Measurements from ENCODE around the gene SAMD8.
A peak's percentile ranks its signal among the peaks of the same experiment; 100 is the strongest.

SAMD8 gene

DNA sequence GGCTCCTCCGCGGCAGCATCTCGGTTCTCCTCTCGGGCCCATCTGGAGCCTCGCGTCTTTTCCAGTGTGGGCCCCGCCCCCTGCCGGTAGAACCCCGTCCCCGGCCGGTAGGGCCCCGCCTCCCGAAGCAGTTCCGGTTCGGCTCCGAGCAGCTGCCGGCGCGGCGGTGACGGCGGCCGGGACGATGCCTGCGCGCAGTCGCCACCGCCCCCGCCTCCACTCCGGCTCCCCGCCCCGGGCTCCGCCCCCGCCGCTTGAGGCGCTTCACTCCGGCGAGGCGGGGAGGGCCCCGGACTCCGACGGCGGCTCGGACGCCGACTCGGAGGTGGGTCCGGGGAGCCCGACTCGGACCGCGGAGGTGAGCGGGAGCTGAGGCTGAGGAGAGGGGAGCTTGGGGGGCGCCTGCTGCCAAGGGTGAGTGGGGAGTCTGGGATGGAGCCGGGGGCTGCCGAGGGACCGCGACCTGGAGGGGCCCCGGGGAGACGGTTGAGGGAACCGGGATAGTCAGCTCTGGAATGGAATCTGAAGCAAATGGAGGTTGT, at the start of gene SAMD8:
Gene SAMD8, plus strand, starts transcription at position 292 of the 542 bp plus-strand sequence. CDS start 38,873 bp downstream, outside the sequence.
- DNase-seq, result peak; percentile 84 to 92

DNA sequence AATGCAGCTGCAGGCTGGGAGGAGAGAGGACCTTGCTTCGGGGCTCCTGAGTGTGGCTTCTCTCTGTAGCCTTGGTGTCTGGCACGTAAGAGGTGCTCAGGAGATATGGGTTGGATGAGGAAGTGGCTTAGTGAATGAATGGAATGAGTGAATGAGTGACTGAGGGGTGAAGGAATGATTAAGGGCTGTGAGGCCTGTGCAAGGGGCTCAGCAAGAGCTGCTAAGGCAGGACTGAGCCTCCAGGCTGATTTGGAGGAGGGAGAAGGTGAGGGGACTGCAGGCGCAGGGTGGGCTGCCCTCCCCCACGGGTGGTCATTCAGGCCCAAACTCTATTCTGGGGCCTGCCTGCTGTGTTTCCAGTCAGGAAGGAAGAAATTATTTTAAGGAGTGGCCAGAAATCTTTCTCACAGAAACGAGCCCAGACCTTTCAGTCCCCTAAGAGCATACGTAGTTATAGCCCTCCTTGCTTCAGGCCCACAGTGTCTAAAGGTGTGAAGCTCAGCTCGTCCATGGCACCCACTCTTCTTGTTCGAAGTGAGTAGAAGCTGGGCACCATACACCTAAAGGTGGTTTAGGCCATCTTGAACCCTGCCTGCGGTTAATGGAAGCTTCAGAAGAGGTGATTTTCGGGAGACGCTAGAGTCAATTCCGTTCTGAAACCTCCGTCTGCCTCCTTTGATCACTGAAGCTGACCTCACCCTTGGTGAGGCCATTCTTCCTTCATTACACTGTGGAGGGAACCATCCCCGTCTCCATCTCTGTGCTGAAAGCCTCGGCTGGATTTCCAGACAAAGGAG, 49.5 kb upstream of the SAMD8 start:
- DNase-seq, result no peak

DNA sequence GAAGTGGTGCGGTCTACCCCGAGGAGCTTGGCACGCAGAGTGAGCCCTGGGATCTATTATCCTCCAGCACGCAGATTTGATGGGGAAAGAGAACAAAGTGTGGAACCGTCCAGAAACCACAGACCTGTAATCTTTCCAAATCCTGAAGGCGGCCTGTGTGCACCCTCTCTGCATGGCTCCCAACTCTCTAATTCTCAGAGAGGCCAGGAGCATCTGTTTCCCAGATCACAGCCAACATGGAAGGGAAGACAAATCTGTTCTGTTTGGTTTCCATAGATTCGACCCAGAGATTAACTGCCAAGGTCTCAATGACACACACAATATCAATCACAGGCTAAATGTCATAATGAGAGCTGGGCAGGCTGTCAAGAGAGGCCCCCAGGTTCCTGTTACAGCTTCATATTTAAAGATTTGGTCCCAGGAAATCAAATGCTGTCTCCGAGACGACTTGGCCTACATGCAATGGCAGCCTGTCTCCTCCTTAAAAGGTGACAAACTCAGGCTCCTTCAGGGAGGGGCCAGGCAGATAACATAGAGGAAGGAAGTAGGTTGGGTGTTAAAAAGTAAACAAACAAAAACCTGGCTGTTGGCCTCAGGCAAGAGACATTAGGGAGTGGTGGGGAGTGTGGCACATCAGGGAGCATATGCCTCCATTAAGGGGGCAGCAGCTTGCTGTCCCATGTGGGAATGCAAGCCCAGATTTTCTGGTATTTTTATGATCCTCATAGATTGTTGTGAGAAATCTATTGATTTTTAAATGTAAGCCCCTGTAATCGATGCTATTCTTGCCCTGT, 48.8 kb upstream of the SAMD8 start:
- DNase-seq, result no peak

DNA sequence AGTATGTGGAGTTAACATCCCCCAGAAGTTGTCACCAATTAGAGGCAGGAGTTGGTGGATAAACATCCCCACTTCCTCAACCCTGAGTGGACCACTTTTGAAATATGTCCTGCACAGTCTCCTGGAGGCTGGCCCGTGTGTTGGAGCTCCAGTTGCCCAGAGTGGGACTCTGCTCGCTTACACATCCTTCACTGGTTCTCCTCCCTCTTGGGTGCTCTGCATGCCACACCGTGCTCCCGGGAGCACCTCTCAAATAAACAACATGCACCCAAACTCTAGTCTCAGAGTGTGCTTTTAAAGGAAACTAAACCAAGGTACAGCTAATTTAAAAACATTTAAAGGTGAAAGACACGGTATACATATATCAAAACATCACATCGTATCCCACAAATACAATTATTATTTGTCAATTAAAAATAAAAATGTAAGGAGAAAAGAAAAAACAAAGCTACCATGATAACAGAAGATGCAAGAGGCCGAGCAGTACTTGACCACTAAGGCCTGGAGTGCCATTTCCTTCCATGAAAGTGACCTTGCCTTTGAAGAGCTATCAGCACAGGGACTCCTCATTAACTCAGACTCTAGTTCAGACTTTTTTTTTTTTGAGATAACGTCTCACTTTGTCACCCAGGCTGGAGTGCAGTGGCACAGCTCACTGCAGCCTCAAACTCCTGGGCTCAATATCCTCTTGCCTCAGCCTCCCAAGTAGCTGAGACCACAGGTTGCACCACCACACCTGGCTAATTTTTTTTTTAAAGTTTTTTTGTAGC, 47.8 kb upstream of the SAMD8 start:
- DNase-seq, result no peak

DNA sequence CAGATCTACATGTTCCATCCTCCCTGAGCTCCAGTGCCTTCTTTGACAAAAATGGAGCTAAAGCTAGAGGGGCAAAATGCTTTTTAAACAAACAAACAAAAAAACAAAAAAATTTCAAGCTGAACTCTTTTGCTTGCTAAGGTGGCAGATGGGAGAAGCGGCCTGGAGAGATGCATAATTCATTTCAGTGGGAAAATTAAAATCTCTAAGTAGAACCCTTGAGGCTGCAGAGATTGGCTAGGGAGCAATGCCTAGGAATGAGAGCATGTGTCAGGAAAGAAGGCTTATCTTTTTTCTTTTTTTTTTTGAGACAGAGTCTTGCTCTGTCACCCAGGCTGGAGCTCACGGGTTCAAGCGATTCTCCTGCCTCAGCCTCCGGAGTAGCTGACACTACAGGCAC, 46.4 kb upstream of the SAMD8 start:
- no peak for DNase-seq

DNA sequence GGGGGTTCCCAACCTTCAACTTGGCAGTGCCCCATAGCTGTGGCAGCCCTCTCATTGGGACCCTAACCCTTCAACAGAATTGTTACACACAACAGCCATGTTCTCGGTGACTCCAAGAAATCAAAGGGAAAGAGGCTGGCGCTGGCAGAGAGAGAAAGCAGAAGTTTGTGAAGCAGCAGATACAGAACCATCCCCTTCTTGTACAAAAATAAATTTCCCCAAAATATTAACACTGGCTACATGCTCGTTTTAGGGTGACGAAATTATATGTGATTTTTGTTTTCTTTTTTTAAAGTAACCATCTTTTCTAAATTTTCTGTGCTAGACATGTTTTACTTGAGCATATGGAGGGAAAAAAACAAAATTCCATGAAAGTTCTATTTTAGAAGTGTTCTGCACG, 45.2 kb upstream of the SAMD8 start:
- DNase-seq, result no peak

DNA sequence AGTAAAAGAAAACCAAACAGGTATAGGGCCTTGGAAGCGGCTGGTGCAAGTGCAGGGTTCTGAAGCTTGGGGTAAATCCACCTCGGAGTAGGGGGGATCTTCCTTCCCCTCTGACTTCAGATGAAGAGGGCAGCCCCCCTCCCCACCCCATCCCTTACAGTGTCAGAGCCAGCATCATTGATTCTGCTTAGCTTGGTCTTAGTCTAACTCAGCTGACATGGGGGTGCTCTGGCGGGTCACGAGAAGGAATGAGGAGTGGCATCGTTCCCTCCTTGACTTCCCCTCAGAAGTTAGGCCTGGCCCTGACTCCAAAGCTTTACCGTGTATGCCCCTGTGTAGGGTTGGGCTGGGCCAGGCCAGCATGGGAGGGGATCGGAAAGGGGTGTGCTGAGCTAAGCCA, 44.2 kb upstream of the SAMD8 start:
- DNase-seq, result no peak

DNA sequence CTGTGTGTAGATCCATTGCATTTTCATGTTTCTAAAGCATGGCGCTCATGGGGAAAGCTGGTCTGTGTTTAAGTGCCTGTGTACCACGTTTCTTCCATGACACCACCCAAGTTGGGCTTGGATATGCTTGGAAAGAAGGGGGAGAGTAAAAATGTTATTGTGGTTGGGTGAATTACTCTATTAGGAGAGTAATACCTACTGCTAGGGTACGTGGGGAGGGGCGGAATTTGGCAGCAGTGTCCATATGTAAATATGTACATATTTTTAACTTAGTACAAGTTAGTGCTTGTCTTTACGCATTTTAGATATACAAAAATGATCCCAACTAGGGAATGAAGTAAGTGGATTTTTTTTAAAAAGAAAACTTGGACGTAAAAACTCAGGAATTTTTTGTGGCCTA, 42.9 kb upstream of the SAMD8 start:
- DNase-seq, result no peak

DNA sequence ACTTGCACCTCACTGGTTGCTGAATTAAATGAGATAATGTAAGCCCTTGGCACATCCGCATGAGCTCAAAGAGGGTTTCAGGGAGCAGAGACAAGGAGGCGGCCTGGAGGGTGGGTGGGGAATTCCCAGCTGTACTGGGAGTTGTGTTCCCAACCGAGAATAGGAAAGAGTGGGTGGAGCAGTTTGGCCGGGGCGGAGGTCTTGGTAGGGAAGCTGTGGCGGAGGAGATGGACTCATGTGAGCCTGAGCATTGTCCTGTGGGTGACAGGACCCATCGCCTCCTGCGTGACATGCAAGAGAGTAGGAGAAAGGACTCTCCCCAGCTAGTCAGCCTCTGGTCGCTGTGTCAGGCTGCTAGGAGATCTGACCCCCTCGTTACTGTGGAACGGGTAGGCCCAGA, 41.0 kb upstream of the SAMD8 start:
- DNase-seq, result no peak

DNA sequence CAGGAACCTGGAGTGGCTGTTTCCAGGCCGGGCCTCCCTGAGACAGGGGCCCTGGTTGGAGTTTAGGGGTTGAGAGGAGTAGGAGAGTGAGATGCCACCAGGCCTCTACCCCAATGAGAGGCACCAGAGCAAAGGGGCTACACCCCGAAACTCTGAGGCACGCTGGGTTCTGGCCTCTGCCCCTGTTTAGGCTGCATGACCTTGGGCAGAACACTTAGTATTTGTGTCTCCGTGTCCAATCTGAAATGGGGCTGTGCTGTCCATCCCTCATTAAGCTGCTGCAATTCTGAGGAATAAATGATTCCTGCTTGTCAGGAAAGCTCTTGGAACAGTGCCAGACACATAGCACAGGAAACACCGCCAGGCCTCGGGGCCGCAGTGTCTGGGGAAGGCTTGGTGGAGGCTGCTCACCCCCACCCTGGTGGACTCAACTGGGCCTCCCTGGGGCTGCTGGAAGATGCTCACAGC, 40.5 kb upstream of the SAMD8 start:
- no peak for DNase-seq

DNA sequence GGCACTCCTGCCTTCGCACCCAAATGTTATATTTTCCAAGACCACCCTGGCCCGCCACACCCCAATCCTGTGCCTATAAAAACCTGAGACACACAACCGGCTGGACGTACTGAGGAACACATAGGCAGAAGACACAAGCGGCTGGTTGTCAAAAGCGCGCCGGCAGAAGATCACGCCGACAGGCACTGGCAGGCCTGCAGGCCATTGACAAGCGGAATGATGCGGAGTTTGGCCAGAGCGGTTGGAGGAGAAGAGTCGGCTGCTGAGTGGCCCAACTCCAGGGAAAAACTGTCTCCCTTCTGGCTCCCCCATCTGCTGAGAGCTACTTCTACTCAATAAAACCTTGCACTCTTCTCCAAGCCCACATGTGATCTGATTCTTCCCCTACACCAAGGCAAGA, 39.7 kb upstream of the SAMD8 start:
- no peak for DNase-seq

DNA sequence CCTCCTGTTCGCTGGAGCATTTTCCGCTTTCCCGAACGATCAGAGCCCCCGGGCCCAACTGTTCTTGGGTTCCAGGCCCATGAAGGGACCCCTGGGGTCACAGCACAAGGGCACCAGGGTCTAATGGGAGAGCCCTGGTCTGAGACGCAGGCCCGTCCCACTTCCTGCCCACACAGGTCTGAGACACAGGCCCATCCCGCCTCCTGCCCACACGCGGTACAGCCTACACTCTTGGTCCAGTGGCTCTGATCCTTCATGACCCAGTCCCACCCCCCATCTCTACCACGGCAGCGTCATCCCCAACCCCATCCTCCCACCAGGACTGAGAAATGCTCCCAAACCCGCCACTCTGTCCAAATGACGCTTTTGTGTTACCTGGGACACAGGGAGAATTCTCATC, 38.7 kb upstream of the SAMD8 start:
- no peak for DNase-seq

DNA sequence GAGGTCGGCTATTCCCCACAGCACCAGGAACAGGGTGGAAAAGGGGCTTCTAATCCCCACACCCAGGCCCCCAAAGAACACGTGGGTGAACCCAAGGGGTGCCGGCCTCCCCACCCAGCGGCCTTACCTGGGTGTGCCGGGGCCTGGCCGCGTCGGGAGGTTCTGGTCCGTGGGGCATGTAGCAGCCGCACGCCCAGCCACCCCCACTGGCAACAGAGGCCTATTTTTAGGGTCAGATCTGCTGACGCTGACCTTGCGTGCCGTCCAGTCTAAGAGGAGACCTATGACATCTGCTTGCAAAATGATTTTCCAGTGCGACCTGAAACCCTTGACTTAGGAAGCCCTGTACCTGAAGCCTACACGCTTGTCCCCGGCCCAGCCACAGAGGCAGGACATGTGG, 38.0 kb upstream of the SAMD8 start:
- no peak for DNase-seq

DNA sequence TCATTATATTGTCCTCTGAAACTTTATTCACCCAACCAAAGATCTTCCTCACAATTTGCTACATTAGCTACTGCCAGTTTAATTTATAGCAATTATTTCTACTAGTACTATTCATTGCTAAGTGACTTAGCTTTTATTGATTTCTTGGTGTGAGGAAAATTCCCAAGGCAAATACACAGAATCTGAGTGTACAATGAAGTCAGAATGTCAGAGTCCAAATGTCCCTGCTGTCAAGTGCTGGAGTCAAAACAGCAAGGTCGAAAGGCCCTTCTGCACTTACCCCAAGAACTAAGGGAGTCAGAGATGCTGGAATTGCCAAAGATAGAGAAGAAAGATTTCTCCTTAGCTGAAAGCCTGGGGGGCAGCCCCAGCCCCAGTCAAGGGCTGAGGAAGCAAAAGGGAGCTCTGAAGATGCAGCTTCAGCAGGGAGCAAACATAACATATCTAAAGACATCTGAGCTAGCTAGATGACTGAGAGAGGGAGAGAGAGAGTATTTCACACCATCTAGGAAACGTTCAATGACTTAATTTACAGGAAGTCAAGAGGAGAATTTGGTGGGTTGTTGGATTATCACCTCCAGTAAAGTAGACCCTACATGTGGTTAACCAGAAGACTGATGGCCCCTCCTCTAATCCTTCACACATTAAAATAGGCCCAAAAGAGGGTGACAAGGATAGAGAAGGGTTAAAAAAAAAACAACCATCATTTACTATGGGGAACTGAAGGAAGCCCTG, 36.6 kb upstream of the SAMD8 start:
- no peak for DNase-seq

DNA sequence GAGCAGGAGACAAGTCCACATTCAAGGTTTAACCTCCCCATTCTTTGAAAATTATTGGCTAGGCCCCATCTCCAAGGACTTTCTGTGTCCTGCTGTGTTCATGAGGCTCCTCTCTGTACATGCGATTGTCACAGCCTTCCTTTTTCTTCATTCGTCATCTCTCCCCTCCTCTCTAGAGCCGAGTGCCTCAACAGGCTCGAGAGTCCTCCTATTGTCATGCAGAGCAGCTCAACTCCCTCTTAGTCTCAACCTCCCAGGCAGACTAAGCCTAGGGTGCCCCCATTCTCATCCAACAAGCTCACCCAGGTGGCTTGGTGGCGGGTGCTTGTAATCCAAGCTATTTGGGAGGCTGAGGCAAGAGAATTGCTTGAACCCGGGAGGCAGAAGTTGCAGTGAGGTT, 35.1 kb upstream of the SAMD8 start:
- DNase-seq, result no peak

DNA sequence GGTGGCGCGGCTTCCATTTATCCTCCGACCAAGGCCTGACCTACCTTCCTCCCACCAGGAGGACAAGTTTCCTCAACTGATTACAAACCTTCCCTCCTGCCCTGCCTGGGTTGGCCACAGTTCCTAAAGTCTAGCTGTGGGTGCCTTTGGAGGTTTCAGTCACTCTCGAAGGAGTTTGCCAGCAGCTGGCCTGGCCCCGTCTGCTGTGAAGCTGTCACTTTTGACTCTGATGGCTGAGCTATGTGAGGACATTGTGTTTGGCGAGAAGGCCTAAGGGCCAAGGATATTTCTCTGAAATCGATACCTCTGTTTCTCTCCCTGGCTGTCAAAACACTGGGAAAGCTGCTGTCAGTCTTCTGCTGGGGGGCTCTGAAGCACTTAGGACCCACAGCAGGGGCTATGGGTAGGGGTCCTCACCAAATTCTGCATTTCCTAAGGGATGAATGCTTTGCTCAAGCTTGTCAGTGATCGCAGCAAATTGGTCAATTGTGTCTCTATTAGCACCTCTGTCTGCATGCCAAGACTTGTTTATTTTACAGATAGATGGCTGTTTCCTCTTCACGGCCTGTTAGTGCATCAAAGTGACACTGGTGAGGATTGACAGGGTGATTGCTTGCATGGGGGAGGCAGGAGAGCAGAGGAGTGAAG, 31.9 kb upstream of the SAMD8 start:
- no peak for DNase-seq

DNA sequence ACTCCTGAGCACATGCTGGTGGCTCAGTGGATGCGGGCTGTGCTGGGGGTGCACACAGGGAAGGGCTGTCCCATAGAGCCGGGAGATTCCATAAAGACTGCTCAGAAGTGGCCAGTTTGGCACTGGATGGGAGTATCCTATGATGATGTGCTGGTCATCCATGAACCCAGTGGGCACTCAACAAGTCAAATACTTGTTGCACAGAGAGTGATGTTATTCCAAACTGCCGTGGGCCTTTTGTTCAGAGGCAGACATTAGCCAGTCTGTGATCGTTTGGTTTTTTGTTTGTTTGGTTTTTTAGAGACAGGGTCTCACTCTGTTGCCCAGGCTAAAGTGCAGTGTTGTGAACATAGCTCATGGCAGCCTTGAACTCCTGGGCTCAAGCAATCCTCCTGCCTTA, 30.9 kb upstream of the SAMD8 start:
- no peak for DNase-seq

DNA sequence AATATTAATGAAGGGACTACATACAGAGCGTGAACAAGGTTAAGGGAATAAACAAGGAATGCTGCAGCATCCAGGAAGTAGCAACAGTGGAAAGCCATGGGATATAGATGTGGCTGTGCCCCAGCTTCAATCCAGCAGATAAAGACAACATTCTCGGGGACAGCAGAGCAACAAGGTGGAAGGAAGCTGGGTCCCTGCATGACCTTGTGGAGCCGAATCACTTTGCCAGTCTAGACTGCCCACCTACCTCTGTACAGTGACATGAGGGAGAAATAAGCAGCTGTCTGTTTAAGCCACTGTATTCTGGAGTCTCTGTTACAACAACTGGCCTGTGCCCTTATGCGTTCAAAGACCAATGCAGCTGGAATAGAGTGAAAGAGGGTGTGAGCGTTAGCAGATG, 30.1 kb upstream of the SAMD8 start:
- DNase-seq, result no peak

DNA sequence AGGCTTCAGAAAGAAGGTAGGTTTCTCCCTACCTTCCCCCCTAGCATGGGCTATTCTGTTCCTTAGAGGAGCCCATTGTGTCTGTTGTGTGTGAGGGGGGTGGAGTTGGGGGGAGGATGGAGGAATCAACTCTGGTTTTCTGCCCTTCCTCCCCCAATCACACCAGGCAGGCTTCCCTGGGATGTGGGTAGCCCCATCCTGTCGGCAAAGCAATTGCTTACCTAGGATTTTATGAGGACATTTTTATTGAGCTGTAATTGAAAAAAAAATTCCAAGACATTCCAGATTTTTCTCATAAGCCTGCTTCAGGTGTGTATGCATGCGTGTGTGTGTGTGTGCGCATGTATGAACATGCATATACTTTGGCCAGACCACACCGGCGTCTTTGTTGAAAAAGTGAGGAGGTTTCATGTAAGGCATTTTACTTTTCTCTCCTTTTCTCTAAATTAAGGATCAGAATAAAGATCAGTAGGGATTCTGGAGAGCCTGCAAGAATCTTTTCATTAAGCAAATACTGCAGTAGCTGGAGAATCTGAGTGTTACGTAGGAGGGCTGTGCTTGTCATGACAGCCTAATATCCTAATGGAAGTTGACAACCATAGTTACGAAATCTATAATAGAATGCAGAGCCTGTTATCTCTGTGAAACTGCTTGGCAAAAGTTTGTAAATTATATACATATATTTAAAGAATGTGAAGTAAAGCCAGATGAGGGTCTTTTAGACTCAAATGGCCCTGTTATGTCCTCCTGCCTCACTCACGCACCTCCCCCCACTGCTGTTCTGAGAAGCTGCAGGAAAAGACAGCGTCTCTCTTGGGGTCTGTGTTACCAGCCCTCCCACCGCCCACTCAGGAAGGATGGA, 27.3 kb upstream of the SAMD8 start:
- no peak for DNase-seq

DNA sequence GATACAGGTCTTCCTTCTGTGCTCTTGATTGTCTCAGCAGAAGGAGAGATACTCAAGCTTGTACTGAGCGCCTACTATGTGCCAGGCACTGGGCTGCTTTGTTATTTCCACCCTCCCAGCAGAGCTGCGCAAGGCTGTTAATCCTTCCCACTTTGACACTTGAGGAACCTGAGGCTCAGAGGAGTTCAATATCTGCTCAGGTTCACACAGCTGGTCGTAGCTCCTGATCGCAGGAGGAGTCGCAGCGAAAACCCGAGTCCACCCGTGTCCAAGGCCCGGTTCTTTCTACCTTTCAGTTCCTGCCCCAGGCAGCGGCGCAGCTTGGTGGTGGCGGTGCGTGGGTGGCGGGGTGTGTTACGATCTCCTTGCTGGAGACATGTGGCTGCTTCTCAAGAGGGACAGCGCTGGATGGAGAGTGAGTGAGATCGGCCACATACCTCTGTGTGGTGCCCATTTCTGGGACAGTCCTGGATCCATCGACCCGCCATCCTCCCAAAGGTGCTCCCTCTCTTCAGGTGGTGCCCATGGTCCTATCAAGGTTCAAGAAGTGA, 26.5 kb upstream of the SAMD8 start:
- no peak for DNase-seq
